DOHH2 (cell line): ENCODE data around the gene PCCA.

Experiments used
- CTCF ChIP-seq: fragments of 200-600 bp; sonication (generic); IDR thresholded peaks from one replicate; pipeline ENCODE4 v1.5.1; 2014; ENCODE audit warnings: antibody characterized with exemption, mild to moderate bottlenecking, low read depth, low read length; ENCODE audit not compliant: poor library complexity, severe bottlenecking
- EZH2phosphoT487 ChIP-seq: fragments of 200-600 bp; sonication (generic); IDR thresholded peaks from 2 replicates; pipeline ENCODE4 v1.6.1; 2017; ENCODE audit warnings: borderline replicate concordance, mild to moderate bottlenecking, antibody characterized with exemption, low read length, moderate library complexity, mixed read lengths

GRCh38 chr13:100403675-100404074 is 314.8 kb downstream of the PCCA start:
- no peak for TF ChIP-seq CTCF
- TF ChIP-seq EZH2phosphoT487 = no peak
